SIG-M5 treated with dmso at 0.1 percent for 504 hours (cell line): Measurements from ENCODE around the gene HOXB1.

Experiments
- DNase-seq: peaks from one replicate; lab custom pipeline; 2025; ENCODE audit not compliant: unreplicated experiment; lab: John Stamatoyannopoulos, UW

HOXB1 gene

DNA sequence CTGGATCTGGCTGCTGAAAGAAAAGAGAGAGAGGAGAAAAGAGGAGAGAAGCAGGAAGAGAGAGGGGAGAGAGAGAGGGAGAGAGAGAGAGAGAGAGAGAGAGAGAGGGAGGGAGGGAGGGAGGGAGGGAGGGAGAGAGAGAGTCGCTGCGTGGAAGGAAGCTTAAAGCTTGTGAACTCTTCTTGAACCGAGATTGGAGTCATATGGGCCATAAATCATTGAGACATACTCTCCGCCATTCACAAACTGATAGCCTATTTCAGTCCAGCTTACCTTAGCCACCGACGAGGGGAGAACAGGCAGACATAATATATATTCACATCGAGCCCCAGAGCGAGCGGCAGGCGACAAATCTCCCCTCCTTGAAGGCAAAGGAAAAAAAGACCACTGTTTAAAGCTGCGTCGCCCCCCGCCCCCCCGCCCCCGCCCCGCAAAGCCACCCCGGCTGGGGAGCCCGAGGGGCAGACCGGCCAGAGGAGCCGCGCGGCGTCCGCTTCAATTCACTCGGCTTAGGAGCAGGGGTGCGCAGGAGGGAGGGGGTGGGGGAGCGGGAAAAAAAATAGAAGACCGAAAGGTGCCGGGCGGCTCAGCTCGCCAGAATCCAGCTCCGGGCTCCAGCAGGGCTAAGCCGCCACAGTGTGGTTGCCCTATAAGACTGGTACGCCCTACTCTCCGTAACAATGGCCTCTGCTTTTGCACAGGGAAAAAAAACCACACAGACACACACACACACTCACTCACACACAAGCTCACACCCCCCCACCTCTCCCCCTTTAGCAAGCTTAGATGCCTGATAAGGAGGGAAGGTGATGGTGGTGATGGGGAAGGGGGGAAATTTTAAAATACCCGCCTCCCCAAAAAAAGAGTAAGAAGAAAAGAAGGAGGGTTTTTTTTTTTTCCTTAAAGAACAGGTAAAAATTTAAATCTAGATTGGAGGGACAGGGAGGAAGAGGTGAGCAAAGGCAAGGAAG lies 24.7 kb upstream of the HOXB1 start:
- DNase-seq: no peak

DNA sequence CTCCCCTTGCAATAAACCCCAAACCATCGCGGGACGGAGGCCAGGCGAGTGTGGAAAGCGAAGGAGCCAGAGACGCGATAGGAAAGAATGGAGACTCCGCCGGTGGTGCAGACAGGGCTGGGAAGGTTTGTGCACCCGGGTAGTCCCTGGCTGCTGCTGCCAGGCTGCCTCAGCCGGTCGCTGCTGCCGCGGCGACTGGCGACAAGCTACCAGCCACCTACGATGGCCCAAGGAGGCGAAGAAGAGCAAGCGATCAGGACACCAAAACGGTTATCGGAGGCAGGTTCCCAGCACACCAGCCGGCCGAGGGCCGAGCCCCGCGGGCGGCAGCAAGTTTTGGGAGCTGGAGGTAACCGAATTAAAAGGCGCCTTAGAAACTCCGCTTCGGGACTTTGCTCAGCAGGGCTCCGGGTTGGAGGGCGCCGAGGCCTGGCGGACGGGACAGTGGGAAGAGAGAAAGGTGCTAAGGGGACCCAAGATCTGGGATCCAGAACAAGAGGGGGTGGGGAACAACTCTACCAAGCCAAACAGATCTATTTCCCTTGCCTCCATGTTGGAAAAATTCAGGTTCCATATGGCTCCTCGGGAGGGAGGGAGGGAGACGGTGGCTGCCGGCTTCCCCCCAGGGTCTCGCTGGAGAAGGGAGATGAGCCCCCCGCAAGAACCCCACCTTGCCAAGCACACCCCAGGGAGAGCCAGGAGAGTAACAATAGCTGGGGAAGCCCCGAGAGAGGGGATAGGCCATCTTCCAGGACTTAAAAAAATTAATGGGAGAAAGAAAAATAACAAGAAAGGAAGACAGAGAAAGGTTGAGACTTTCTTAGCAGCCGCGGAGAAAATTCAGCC lies 23.8 kb upstream of the HOXB1 start:
- DNase-seq: no peak

DNA sequence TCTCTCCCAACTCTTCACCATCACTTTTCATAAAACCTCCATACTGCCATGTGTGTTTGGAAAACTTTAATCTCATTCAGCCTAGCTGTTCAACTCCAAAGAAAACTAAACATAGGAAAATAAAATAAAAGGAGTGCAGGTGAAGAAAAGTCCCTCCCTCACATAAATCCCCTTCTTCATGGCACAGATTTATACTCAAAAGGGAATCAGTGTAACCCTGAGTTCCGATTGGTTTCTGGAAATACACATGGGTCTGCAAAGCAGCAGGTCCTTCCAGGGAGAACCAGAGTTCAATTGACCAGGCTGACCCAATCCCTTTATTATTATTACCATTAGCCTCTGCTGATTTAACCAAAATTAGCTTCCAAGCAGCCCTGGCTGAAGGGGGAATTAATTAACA lies 23.0 kb upstream of the HOXB1 start:
- no peak for DNase-seq

DNA sequence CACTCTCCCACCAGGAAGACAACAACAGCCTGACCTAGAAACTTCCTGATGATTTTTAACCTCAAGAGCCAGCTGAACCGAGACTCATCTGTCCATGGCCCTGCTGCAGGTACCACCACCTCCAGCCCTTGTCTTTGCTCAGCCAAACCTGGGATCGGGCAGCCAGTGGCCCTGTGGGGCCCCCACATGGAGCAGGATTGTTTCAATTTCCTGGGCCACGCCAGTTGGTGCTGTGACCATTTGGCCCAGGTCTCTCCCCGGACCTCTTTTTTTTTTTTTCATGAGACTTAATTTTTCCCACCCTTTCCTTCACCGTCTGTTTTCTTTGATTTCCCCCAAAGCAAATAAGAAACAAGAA lies 22.4 kb upstream of the HOXB1 start:
- DNase-seq: no peak

DNA sequence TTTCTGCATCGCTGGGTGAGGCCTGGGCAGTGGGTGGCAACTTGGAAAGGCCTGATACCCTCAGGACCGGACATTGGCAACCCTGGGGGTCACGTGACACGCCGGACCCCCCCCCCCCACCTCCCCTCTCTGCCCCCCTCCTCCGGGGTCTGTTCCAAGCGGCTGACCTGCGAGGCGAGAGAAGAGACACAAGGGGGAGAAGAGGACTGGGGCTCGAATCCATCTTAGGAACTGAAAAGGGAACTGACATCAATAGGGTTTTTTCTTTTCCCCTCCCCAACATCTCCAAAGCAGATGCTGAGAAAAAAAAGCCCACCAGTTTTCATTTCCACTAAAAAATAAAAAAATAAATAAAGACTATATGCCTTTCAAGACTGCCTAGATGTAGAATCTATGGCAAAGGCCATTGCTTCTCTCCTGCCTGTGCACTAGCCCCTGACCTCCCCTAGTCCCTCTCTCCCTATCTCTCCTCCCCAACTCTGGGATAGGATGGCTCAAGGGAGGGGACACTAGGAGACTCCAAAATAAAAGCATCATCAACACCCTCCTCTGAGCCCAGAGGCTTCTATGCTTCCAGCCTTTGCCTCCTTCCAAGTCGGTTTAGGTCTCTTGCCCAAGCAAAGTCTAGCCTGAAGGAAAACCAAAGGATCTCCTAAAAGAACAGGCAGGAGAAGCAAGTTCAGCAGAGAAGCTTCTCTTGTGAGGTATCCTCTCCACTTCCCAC lies 21.8 kb upstream of the HOXB1 start:
- no peak for DNase-seq

DNA sequence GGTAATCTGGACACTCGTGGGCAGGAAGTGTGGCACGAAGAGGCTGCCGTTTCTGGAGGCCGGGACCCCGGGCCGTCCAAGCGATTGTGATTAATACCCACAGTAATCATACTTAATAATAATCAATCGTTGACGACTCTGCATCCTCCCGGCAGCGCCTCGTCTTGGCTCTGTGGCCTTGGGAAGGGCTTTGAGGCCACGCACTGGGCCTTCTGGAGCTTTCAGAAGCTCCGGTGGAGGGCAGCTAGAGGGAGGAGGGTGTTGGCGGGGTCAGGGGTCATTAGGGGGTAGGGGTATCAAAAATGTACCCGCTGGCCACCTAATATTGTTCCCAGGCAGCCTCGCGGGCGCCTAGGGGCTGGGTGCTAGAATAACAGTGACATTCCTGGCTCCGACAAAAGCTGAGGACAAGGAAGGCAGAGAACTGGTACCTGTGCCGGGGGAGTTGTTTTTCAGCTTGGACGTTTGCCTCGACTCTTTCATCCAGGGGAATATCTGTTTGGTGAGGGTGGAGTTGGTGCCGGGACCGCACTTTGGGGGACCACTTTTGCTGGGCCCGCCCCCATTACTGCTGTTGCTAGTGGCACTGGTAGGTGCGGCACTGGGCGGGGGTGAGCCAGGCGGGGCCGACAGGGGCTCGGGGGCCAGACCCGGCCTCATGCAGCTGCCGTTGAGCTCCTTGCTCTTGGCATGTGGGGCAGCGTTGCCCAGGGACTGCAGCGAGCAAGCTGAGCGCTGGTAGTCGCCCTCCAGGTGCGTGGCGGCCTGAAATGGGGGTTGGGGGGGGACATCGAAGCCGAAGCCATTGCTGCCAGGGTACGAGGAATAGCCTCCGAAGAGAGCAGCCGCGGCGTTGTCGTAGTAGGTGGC lies 21.0 kb upstream of the HOXB1 start:
- DNase-seq: no peak

DNA sequence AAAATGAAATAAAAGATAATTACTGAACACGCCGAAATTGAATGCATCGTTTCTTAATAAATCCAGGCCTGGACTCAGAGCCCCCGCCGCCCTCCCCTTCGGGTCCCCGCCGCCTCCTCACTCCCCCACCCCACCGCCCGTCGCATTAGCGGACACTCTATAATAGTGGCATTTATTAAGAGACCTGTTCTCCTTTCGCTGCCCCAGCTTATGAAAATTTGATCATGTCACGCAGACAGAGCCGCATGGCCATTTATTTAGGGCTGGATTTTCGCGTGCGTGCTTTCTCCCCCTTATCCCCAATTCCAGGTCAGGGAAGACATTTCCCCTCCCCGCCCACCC lies 20.4 kb upstream of the HOXB1 start:
- no peak for DNase-seq

DNA sequence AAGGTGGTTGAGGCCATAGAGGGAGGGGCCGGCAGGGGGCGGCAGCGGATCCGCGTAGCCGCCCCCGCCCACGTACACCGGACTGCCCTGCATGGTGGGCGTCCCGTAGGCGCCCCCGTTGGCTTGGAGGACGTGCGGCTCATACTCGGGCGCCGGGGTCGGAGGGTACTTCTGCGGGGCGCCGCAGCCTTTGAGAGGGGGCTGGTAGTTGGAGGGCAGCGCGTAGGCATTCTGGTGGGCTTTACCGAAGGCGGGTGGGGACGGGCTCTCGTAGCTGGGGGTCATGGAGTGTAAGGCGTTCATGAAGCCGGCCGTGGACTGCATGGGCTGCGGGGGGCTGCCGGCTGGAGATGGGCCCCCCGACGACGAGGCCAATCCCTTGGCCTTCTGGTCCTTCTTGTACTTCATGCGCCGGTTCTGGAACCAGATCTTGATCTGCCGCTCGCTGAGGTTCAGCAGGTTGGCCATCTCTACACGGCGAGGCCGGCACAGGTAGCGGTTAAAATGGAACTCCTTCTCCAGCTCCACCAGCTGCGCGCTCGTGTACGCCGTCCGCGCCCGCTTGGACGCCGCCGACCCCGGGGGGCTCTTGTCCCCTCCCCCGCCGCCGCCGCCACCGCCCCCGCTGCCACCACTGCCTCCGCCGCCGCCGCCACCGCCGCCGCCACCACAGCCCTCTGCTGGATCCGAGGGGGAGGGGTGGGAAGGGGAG lies 19.8 kb upstream of the HOXB1 start:
- DNase-seq: no peak

DNA sequence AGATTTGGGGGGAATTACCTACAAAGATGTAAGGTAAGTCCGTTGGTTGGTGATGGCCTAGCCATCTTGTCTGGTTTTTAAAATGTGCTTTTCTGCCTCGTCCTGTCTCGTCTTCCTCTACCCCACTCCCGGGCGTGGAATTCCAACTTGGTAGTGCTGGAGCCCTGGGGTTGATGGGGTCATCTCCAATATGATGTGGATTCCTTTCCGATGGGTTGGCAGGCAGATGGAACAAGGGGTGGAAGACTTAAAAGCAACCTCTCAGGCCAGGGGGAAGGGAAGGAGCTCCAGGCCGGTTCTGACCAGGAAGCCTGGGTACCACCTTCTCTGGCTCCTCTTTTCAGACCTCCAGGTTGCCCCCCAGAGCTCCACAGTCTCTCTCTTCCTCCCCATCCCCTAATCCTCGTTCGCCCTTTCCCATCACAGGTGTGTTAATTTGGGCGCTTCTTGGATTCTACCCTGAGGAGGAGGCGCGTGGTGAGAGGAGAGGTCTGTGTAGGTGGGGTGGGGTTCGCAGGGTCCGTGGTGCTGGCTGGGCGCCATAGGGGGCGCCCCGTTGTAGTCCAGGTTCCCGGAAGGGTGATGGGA lies 19.2 kb upstream of the HOXB1 start:
- no peak for DNase-seq

DNA sequence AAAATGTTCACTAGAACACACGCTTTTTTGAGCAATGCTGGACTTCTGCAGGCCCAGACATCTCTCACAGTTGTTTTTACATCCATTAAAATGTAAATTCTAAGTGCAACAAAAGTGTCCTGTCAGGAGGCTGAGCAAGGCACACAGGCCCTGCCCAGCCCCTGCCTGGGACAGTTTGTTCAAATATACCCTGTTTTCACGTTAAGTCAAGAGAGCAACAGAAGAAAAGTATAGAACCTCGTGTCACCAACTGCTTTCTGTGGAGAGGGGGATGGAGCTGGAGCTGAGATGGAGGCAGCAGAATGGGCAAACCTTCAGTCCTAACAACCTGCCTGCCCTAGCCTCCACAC lies 18.4 kb upstream of the HOXB1 start:
- DNase-seq: no peak

DNA sequence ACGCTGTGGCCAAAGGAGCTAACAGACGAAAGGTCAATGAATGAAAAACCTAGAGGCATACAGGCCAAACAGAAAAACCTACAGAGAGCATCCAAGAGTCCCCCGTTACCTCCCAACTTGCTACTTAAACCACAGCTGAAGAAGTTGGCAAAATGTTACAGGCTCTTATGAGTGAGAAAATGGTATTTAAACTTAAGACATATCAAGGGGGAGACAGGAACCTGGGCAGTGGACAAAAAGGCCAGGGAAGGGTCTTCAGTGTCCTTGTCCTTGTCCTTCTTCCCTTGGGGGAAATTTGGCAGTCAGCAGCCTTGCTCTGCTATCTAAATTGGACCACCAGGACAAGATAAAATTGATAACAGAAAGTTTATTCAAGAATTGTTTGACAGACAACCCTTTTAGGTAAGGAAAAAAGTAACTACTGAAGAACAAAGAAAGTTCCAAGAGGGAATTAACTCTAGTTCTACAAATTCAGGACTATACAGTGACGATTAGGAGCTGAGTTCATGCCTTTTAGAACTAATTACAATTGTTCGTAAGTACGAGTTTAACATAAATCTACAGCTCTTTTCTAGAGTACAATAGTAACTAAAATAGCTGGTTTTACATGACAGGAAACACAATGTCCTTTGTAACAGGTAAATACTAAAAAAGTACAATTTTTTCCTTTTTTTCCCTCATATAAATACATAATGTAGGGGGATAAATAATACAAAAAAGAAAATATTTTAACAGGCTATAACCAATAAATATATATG lies 17.9 kb upstream of the HOXB1 start:
- DNase-seq: no peak

DNA sequence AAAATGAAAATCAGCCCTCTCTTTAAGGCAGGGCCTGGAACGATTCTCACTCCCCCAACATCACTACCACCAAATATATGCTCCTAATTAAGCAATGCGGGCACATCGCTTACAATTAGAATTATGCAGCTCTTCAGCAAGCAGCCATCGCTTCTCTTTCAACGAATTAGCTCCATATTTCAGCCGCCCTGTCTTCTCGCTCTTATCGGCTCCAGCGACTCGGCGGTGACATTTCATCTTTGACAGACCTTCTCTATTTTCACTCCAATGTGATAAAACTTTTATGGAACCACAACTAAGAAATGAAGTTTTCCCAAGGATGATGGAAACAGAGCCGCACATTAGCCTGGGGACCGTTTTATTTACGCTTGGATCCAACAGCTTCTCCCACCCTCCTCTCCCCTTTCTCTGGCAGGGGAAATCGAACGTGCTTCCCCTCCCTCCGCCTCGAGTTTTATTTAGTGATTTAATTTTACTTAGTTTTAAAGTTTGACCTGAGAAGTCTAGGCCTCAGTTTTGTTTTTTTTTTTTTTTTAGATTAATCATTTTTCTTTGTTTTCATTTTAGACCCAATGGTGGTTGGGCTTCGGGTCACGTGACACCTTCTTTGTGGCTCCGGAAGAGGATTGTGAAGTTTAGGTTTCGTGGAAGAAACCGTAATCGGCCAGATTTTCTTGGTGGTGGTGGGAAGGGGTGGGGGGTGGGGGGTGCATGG lies 17.2 kb upstream of the HOXB1 start:
- no peak for DNase-seq

DNA sequence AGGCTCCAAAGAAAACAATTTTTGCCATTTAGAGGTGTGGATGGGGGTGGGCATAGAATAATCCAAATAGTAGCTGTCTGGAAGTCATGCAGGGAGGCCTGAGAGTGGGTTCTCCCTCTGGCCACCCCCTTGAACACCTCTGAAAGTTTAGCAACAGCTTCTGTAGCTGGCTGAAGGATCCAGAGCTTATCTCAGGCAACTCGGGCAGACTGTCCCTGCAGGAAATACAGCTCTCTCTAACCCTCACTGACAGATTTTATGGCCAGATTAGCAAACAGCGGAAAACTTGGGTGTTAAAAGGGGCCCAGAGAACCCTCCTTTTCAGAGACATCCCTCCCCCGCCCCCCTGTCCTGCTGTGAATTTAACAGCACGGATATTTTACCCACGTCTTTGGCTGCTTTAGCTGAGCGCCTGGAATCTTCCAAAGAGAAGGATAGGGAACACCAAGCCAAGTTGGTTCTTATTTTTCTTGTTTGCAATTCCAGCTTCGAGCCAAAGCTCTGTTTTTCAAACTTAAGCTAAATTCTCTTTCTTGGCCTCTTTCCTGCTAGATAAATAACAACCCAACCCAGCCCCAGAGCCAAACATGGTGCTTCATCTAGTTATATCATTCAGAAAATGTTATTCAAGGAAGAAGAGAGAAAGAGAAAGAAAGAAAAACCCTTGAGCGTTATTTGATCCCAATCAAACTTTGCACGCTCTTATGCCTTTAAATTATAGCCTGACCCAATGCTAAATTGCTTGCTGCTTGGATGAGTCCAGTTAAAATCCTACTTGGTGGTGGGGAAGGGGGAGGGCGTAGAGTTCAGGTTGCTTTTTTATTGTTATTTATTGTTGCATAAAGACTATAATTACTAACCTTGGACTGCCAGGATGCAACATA lies 16.4 kb upstream of the HOXB1 start:
- no peak for DNase-seq

DNA sequence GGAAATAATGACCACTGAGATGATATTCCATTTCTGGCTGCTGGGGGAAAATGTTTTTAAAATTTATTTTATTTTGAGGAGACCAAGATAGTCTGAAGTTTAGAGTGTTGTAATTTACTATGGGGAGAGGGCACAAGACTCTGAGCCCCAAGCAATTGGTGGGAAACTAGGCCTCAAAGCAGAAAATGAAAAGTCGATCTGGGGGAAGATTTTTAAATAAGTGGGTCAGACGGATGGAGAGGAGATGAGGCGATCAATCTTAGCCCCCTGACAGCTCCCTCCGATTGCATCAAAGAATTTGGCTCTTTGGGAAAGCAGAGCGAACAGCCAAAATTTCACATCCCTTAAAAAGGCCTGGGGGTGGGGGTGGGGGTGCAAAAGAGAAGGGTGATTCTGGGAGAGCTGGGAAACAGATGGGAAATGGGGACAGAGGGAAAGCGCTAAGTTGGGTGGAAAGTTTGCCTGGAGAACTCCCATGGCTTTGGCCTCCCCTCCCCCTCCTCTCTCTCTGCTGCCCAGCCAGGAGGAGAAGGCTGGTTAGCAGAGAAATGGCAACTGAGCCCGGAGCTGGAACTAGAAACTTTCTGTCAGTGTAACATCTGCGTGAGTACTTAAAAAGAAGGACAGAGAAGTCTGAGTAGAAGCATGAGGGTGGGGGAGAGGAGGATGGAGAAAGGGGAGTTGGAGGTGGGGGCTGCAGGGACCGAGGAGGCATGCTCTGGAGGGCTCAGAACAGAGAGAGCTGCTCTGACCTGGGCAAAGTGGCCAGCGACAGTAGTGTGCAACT lies 15.5 kb upstream of the HOXB1 start:
- no peak for DNase-seq

DNA sequence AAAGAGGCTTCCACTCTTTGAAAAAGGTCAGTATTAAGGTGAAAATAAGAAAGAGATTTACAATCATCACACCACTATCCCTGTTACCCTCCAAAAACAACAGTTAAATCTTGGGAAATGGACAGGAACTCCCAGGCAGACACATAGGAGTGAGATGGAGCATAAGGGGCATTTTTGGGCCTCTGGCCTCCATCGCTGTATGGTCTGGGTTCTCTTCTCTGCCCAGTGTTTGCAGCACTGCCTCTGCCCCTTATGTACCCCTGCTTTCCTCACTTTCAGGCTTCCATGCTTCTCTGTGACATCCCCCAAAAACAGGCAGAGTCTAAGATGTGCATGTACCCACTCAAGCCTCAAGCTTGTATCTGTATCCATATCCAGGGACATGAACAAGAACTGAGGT lies 14.7 kb upstream of the HOXB1 start:
- DNase-seq: no peak

DNA sequence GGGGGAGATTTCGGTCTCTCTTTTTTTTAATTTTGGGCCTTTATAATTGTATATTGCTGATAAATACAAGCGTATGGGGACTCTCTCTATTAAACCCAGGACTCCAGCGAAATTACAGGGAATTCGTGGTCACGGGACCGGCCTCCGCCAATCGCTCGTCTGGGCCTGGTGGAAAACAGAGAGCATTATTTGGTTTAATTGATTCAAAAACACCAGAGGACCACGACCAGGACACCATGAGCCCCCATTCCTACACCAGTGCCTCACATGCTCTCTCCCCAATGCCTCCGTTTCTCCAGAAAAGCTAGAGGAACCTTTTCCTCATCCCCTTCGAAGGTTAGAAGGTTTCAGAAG lies 14.2 kb upstream of the HOXB1 start, which contains the start of gene HOXB2:
HOXB2 (minus strand) TSS at position 88 of the 354 bp plus-strand sequence. CDS start 198 bp downstream, outside the sequence.
- no peak for DNase-seq
